H1 (cell line): ENCODE data around the gene TMIGD2. TPM values are rescaled to one million over a fixed set of nuclear protein-coding genes. Genes with fewer than 3 reads are reported as not detected.

Experiments used
- CTCF ChIA-PET: fragments of 300-600 bp; sonication (Branson Sonifier 250); formaldehyde crosslinking; loops from one replicate; lab custom pipeline; 2021; ENCODE audit not compliant: partially characterized antibody; lab: Charles Lee
- POLR2A ChIA-PET: fragments of 300-600 bp; sonication (Branson Sonifier 250); formaldehyde crosslinking; loops from one replicate; lab custom pipeline; 2021; ENCODE audit warnings: inconsistent platforms; ENCODE audit not compliant: partially characterized antibody; lab: Charles Lee
- DNase-seq, 2 experiments: peaks; one replicate each; pipeline versions ENCODE4 v3.0.0 to v3.0.0-alpha.2; 2010 to 2022; ENCODE audit warnings: low spot score in 2 of 2, low read depth in 1 of 2, mixed read lengths in 1 of 2
- FAIRE-seq: peaks from 2 replicates; lab custom pipeline; 2011; peaks lifted over from hg19 to GRCh38; lab: Jason Lieb, UNC
- H2AFZ ChIP-seq: 2 replicates; pipeline ENCODE4 v1.8.1; 2012; ENCODE audit warnings: low read length, inconsistent platforms
- H2AK5ac ChIP-seq: 2 replicates; pipeline ENCODE4 v1.6.1; 2013; ENCODE audit warnings: low read depth, low read length
- H2BK120ac ChIP-seq: replicated peaks from 2 replicates; pipeline ENCODE3; 2013; ENCODE audit warnings: low read depth, low read length, inconsistent platforms
- H2BK12ac ChIP-seq: 2 replicates; pipeline ENCODE4 v1.6.1; 2013; ENCODE audit warnings: low read depth, low read length
- H2BK15ac ChIP-seq: 2 replicates; pipeline ENCODE4 v1.6.1; 2013; ENCODE audit warnings: low read length
- H2BK20ac ChIP-seq: 2 replicates; pipeline ENCODE4 v1.6.1; 2013; ENCODE audit warnings: low read length
- H2BK5ac ChIP-seq: 2 replicates; pipeline ENCODE4 v1.6.1; 2013; ENCODE audit warnings: low read depth, low read length
- H3K14ac ChIP-seq: 2 replicates; pipeline ENCODE4 v1.6.1; 2013; ENCODE audit warnings: inconsistent platforms; ENCODE audit not compliant: insufficient read length
- H3K18ac ChIP-seq: 2 replicates; pipeline ENCODE4 v1.6.1; 2013; ENCODE audit warnings: low read length; ENCODE audit errors: extremely low read depth
- H3K23ac ChIP-seq: 2 replicates; pipeline ENCODE4 v1.6.1; 2013; ENCODE audit warnings: inconsistent platforms; ENCODE audit not compliant: insufficient read length
- H3K23me2 ChIP-seq: 2 replicates; pipeline ENCODE4 v1.6.1; 2013; ENCODE audit warnings: low read depth, low read length
- H3K27ac ChIP-seq: 2 replicates; pipeline ENCODE4 v1.6.1; 2011; ENCODE audit warnings: low read depth, low read length, inconsistent platforms
- H3K27me3 ChIP-seq, 4 experiments: replicated peaks in 1 of 4; 1 replicate in 1 of 4; 2 replicates in 3 of 4; pipeline versions ENCODE4 v1.6.1 to v1.8.1; 2011 to 2013; ENCODE audit warnings: low read length in 3 of 4, mild to moderate bottlenecking in 3 of 4, inconsistent platforms in 2 of 4, mixed read lengths in 2 of 4, moderate library complexity in 1 of 4; ENCODE audit not compliant: control insufficient read depth in 3 of 4, insufficient read depth in 3 of 4; ENCODE audit errors: extremely low read depth in 1 of 4
- H3K36me3 ChIP-seq, 4 experiments: 2 replicates each; pipeline versions ENCODE4 v1.6.1 to v1.8.1; 2011 to 2013; ENCODE audit warnings: mild to moderate bottlenecking in 4 of 4, low read length in 3 of 4, moderate library complexity in 2 of 4, control low read depth in 1 of 4, inconsistent platforms in 1 of 4; ENCODE audit not compliant: insufficient read depth in 4 of 4, control insufficient read depth in 2 of 4
- H3K4ac ChIP-seq: replicated peaks from 2 replicates; pipeline ENCODE3; 2013; ENCODE audit warnings: low read length, low read depth, mixed read lengths, inconsistent platforms; ENCODE audit not compliant: insufficient read length
- H3K4me1 ChIP-seq, 4 experiments: replicated peaks in 1 of 4; 1 replicate in 1 of 4; 2 replicates in 3 of 4; pipeline versions ENCODE4 v1.6.1 to v1.8.1; 2011 to 2013; ENCODE audit warnings: low read length in 3 of 4, inconsistent platforms in 2 of 4, mixed read lengths in 1 of 4; ENCODE audit not compliant: insufficient read depth in 4 of 4, control insufficient read depth in 3 of 4
- H3K4me2 ChIP-seq, 2 experiments: 2 replicates each; pipeline versions ENCODE4 v1.6.1 to v1.8.1; 2011 to 2013; ENCODE audit warnings: low read depth in 2 of 2, low read length in 2 of 2, control low read depth in 1 of 2, inconsistent platforms in 1 of 2, mild to moderate bottlenecking in 1 of 2; ENCODE audit not compliant: insufficient read depth in 1 of 2
- H3K4me3 ChIP-seq, 4 experiments: fragments of 200-600, 300-600 bp in 1 of 4; sonication (generic), shearing (Covaris generic), sonication (Bioruptor Twin) in 1 of 4; 2 replicates each; pipeline versions ENCODE4 v1.5.1 to v1.8.1; 2011 to 2016; ENCODE audit warnings: low read length in 4 of 4, low read depth in 3 of 4, control low read depth in 2 of 4, inconsistent platforms in 2 of 4, mild to moderate bottlenecking in 2 of 4, mixed read lengths in 1 of 4, moderate library complexity in 1 of 4; ENCODE audit not compliant: insufficient read depth in 2 of 4; ENCODE audit errors: extremely low read depth in 1 of 4
- H3K56ac ChIP-seq: replicated peaks from 2 replicates; pipeline ENCODE3; 2013; ENCODE audit warnings: low read depth, mild to moderate bottlenecking, mixed read lengths, low read length, inconsistent platforms; ENCODE audit not compliant: insufficient read length
- H3K79me1 ChIP-seq: 2 replicates; pipeline ENCODE4 v1.6.1; 2013; ENCODE audit warnings: low read depth, low read length, control low read depth
- H3K79me2 ChIP-seq, 2 experiments: 2 replicates each; pipeline versions ENCODE4 v1.6.1 to v1.8.1; 2012 to 2013; ENCODE audit warnings: low read length in 2 of 2, mild to moderate bottlenecking in 2 of 2, inconsistent platforms in 1 of 2; ENCODE audit not compliant: insufficient read depth in 2 of 2, control insufficient read depth in 1 of 2
- H3K9ac ChIP-seq, 4 experiments: replicated peaks in 1 of 4; 1 replicate in 1 of 4; 2 replicates in 3 of 4; pipeline versions ENCODE4 v1.6.1 to v1.8.1; 2011 to 2013; ENCODE audit warnings: low read depth in 3 of 4, low read length in 3 of 4, control low read depth in 2 of 4, mild to moderate bottlenecking in 2 of 4, moderate library complexity in 2 of 4, inconsistent platforms in 1 of 4; ENCODE audit errors: extremely low read depth in 1 of 4
- H3K9me3 ChIP-seq, 2 experiments: 2 replicates each; pipeline versions ENCODE4 v1.6.1 to v1.8.1; 2012 to 2013; ENCODE audit warnings: mild to moderate bottlenecking in 2 of 2, moderate library complexity in 2 of 2, control low read depth in 1 of 2, inconsistent platforms in 1 of 2, low read depth in 1 of 2, low read length in 1 of 2, mixed read lengths in 1 of 2; ENCODE audit not compliant: insufficient read depth in 2 of 2
- H4K20me1 ChIP-seq, 2 experiments: replicated peaks in 1 of 2; 2 replicates each; pipeline versions ENCODE3 to v1.8.1; 2011 to 2013; ENCODE audit warnings: inconsistent platforms in 2 of 2, low read length in 2 of 2, mild to moderate bottlenecking in 1 of 2; ENCODE audit not compliant: insufficient read depth in 2 of 2, control insufficient read depth in 1 of 2
- H4K5ac ChIP-seq: 2 replicates; pipeline ENCODE4 v1.6.1; 2013; ENCODE audit warnings: low read length, low read depth, mixed read lengths, inconsistent platforms; ENCODE audit not compliant: insufficient read length
- H4K8ac ChIP-seq: 2 replicates; pipeline ENCODE4 v1.8.0; 2013; ENCODE audit warnings: mild to moderate bottlenecking, moderate library complexity, low read length, inconsistent platforms; ENCODE audit not compliant: insufficient read depth; ENCODE audit errors: extremely low read depth
- H4K91ac ChIP-seq: replicated peaks from 2 replicates; pipeline ENCODE3; 2013; ENCODE audit warnings: low read length, mixed read lengths, inconsistent platforms; ENCODE audit not compliant: insufficient read length
- GTF2F1 ChIP-seq: IDR thresholded peaks from 2 replicates; pipeline ENCODE4 v1.6.1; 2012; ENCODE audit warnings: low read depth, low read length, improper control_type of control experiment, borderline replicate concordance
- MAFK ChIP-seq: IDR thresholded peaks from 2 replicates; pipeline ENCODE4 v1.6.1; 2012; ENCODE audit warnings: low read depth, mild to moderate bottlenecking, improper control_type of control experiment, low read length
- POLR2AphosphoS5 ChIP-seq: IDR thresholded peaks from 2 replicates; pipeline ENCODE4 v1.6.1; 2011; ENCODE audit warnings: low read depth, low read length
- WGBS, 2 experiments: shearing (Covaris generic) in 1 of 2; methylation state at CpG; one replicate each; pipeline versions ENCODE4 v1.1.6 to v1.1.7; 2013 to 2015; ENCODE audit warnings: low lambda C conversion rate in 2 of 2, mixed read lengths in 2 of 2, inconsistent platforms in 1 of 2, low coverage in 1 of 2, missing lambda C conversion rate in 1 of 2; ENCODE audit not compliant: insufficient replicate concordance in 2 of 2, insufficient coverage in 1 of 2, insufficient read length in 1 of 2; ENCODE audit errors: extremely low coverage in 1 of 2, missing lambda C conversion rate in 1 of 2; 5-methylcytosine and 5-hydroxymethylcytosine counted together
- polyA plus RNA-seq, 7 experiments: library from polyadenylated mRNA; depleted of rRNA in 3 of 7; stranded (reverse) in 5 of 7; unstranded in 2 of 7; fragments of >200 nt in 5 of 7; fragments of 200-250 nt in 2 of 7; gene quantifications; 1 replicate in 5 of 7; 2 replicates in 1 of 7; 4 replicates in 1 of 7; pipeline versions ENCODE4 v1.2.1 to v1.2.3, GENCODE V29; 2011 to 2013; ENCODE audit warnings: missing spikeins in 2 of 7, mixed read lengths in 2 of 7
- total RNA-seq: library from RNA; stranded (reverse); fragmentation: NEBNext Ultra II Directional; extraction: Animal tissue kit (Norgen Biotek cat#: 25700); gene quantifications from 2 replicates; pipeline ENCODE4 v1.2.1, GENCODE V29; 2021

TMIGD2 gene
- total and polyA plus RNA-seq, 2 of the 8 experiments (the other 6 are each of a cell fraction or from before 2014, with no cell fraction given) = 0.39 to 0.41 TPM

DNA sequence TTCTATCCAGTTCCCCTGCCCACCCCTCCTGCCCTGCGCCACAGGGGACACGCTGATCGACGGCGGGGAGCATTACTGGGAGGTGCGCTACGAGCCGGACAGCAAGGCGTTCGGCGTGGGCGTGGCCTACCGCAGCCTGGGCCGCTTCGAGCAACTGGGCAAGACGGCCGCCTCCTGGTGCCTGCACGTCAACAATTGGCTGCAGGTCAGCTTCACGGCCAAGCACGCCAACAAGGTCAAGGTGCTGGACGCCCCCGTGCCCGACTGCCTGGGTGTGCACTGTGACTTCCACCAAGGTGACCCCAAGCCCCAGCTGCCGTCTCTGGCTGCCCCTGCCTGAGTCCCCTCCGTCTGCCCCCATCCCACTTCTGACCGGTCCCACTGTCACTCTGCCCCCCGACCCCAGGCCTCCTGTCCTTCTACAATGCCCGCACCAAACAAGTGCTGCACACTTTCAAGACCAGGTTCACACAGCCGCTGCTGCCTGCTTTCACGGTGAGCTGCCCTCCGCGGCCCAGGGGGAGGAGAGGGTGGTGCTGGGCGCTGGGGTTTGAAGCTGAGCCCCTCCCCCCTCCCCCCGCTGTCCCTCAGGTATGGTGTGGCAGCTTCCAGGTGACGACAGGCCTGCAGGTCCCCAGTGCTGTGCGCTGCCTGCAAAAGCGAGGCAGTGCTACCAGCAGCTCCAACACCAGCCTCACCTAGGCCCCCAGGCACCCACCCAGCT lies 20.9 kb upstream of the TMIGD2 start:
- H4K5ac ChIP-seq = no peak overlapping the region
- peaks cover under 1 to 27% (median 5%) of the 10 kb centered on the region in 4 experiments; a peak in 7 of 8 replicates for H3K36me3 ChIP-seq
- no peak overlapping the region for H3K14ac ChIP-seq
- H2BK5ac ChIP-seq = no peak overlapping the region
- H4K8ac ChIP-seq = no peak overlapping the region; the same call in 1 of the 2 replicates
- no peak overlapping the region for H3K56ac ChIP-seq
- H3K79me1 ChIP-seq = no peaks in the 10 kb centered on the region
- peaks cover 0 to 4% of the 10 kb centered on the region in 2 experiments; a peak in 2 of 4 replicates for H3K9me3 ChIP-seq
- TF ChIP-seq GTF2F1 (no peak), MAFK (no peak), POLR2AphosphoS5 (0 out of 2 replicates have a peak, but pooled peaks have one; percentile 11)
- TF ChIP-seq, all 59 proteins: peak for 1
- DNase-seq (no peak), FAIRE-seq (no peak)
- H4K20me1 ChIP-seq = peaks cover 4 to 11% of the 10 kb centered on the region in 2 experiments
- H3K23me2 ChIP-seq = peaks cover 12% of the 10 kb centered on the region; the same call in 1 of the 2 replicates
- no peak overlapping the region for H2BK12ac ChIP-seq
- no peak overlapping the region for H2AK5ac ChIP-seq
- no peaks in the 10 kb centered on the region for H3K27me3 ChIP-seq
- H2BK20ac ChIP-seq = no peak overlapping the region
- no peak overlapping the region for H3K4me2 ChIP-seq
- no peak overlapping the region for H3K18ac ChIP-seq
- no peaks in the 10 kb centered on the region for H3K79me2 ChIP-seq
- 92% methylated on average over 30 of the region's 37 CpGs; no CpG with 5 or more reads in 1 of the 2 experiments for WGBS, 2 experiments
- H2BK15ac ChIP-seq = no peak overlapping the region
- H3K27ac ChIP-seq = no peak overlapping the region
- no peak overlapping the region for H2AFZ ChIP-seq
- CTCF ChIA-PET = interaction anchor here (0.6 to 8.2 kb wide), 12 partner anchors 9 to 266 kb away, joined by 3 to 71 read pairs (median 4); partner anchors contain the start of gene STAP2
- H3K4me1 ChIP-seq = peaks cover 0 to 4% (median 2%) of the 10 kb centered on the region in 4 experiments; a peak in 4 of 7 replicates
- H2BK120ac ChIP-seq = no peak overlapping the region
- no peak overlapping the region for H3K9ac ChIP-seq
- no peak overlapping the region for H4K91ac ChIP-seq
- H3K23ac ChIP-seq = no peak overlapping the region
- H3K4me3 ChIP-seq = no peak overlapping the region
- H3K4ac ChIP-seq = no peak overlapping the region
- POLR2A ChIA-PET = interaction anchor here (0.6 to 7.4 kb wide), 11 partner anchors 9 to 560 kb away, joined by 3 to 86 read pairs (median 3); partner anchors contain the start of genes FSD1 and MPND
